Activated T-cell treated with anti-CD3 and anti-CD28 coated beads for 1 hour (primary cell): ENCODE data around the gene TPM1.
A peak's percentile ranks its signal among the peaks of the same experiment; 100 is the strongest.

Experiments
- DNase-seq: peaks from one replicate; pipeline ENCODE4 v3.0.0-alpha.2; 2020; ENCODE audit warnings: low read depth

Gene TPM1

DNA sequence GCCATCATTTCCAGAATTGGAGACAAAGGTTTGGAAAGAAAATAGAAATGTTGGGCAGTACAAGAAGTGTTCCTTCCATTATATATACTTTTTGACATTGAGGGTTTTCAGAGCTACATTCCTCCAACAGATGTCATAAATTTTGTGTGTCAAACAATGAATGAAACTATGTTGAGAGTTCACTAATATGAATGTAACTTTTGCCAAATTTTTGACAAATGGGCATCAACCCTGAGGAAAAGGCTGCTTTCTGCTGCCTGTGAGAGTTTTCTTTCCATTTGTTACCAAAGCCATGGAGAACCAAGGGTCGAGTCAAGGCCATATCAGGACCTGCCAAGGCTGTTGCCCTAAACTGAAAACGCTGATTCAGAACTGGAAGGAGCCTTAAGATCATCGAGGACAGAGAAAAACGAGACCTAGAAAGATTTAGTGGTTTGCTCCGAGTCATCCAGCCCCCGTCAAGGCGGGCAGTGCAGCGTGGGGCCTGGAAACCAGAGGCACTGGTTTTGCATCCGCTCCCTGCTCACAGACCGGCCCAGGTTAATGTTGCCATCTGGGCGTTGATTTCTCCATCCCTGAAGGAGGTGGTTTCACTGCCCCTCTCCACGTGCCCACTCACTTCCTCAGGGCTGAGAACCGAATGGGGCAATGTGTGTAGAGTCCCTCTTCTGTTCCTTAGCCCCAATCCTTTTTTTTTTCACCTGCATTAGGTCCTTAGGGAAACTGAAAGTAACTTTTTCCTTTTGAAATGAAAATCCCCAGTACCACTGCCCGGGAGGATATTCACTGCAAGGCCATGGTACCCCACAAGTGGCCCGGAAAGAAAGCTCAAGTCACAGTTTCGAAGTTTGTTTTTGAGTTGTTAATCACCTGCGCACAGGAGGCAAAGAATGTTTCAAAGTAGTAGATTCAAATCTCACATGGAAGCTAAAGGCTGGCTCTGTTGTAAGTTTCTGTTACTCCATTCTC is 32.8 kb downstream of the TPM1 start:
- no peak for DNase-seq

DNA sequence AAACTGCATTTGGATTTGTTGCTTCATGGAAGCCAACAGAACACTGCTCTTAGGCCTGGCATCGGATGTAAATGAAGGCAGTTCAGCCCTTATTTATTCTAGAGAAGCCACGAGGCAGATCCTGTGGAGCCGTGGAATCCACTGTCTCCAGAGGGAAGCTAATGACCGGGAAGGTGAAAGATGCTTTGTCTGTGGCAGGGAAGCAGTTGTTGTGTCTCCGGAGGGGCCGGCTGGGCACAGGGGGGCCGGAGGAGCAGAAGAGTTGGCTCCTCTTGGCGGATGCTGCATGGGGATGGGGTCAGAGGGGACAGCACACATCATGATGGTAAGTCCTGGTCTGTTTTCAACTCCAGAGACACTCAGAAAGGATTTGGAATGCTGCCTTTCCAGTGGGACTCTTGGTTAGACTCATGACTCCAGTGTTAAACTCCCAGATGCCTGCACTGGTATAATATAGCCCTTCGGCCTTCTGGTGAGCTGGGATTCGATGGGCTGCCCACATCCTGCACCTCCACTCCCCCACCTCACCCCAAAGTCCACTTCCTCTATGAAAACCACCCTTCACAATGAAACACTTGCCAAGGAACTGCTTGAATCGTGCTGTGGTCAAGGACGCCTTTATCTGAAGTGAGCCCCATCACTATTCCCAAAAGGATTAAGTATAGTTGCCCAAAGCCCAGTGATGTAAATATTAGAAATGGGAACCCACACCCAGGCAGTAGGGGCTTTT is 33.6 kb downstream of the TPM1 start:
- DNase-seq, result no peak

- DNase-seq, result no peak
These were observed 34.1 kb downstream of the TPM1 start for GRCh38 chr15:63076714-63077046.

GRCh38 chr15:63077952-63078351 is 35.4 kb downstream of the TPM1 start:
- DNase-seq, result no peak

DNA sequence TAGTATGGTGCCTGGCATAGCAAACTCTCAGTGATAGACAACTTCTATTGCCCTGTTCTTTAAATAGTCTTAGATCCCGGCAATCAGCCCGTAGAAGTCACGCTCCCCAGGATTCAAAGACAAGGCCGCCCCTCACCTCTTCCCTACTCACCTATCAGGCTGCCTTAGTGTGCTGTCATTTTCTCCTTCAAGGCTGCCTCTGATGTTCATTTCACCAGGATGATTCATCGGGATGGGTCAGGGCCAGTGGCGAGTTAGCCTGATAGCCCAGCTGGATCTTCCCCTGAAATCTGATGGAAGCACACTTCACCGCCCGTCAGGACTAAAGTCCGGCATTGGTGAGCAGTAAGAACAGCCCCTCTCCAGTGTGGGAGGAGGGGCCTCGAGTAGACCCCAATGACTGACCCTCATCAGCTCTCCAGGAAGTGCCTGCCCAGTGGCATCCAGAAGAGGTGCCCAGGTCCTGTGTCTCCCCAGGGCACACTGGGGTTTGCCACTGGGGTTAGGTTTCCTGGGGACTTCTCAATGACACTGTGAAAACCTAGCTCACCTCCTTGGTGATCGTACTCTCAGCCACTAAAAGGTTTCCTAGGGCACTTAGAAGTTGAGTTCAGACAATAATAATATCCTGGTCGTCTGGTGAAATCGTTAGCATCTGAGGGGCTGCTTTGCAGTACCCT is 37.5 kb downstream of the TPM1 start:
- no peak for DNase-seq

DNA sequence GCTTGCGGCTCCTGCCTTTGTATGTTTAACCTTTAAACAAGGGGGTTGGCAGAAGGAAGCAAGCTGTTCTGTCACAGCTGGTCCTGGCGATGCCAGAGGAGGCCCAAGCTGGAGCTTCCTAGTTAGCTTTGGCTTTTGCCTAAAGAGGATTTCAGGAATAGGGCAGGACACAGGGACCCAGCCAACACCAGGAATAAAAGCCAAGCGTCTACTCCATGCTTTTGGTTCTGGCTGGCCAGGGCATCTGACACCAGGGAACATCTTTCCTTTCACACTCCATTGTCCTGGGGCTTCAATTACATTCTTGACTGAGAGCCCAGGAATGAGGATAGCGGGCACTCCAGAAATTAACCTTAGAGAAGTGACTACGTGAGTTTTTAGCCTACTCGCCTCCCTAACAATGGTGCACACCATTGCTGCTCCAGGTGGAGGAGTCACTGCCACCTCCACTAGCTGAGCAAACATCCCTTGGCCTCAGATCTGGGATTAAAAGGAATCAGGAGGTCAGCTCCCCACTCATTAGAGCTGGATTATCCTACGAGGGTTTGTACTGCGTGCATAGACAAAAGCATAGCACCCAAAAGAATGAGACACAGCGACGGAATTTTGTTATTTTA is 38.2 kb downstream of the TPM1 start:
- no peak for DNase-seq

DNA sequence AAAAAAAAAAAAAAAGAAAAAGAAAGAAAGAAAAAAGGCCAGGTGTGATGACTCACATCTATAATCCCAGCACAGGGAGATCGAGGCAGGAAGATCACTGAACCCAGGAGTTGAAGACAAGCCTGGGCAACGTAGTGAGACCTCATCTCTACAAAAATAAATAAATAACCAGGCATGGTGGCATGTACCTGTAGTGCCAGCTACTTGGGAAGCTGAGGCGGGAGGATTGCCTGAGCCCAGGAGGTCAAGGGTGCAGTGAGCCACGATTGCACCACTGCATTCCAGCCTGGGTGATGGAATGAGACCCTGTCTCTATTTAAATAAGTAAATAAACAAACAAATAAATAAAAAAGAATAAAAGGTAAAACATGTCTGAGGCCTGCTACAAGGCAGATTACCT is 39.8 kb downstream of the TPM1 start:
- DNase-seq, result no peak

- DNase-seq, result no peak
These were observed 40.5 kb downstream of the TPM1 start for GRCh38 chr15:63083044-63083443.

GRCh38 chr15:63083541-63083940 is 41.0 kb downstream of the TPM1 start:
- no peak for DNase-seq

DNA sequence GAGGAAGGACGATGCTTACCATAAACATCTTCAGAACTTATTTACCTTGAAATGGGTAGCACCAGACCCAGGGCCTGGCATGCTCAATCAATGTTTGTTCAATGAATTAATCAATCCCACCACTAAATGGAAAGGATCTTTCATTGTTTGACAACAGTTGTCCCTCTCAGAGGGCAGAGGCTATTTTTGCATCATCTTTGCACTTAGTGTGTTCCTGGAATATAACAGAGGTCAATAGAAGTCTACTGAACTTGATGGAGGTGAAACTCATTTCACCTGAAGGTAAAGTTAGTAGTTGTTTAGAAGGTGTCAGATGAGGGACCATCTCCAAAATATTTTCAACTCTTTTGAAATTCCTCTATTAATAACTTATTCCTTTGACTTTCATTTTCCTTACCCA is 42.3 kb downstream of the TPM1 start:
- no peak for DNase-seq

DNA sequence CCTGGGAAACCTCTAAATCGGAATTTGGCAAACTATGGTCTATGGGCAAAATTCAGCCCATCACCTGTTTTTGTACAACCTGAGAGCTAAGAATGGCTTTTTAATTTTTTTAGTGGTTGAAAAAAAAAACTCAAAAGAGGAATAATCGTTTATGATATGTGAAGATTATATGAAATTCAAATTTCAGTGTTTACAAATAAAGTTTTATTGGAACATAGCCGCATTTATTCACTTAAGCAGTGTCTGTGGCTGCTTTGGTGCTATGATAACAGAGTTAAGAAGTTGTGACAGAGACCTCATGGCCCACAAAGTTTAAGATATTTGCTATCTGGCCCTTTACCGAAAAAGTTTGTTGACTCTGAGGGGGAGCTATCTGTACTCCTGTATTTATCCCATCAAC is 42.7 kb downstream of the TPM1 start:
- no peak for DNase-seq

- no peak for DNase-seq
These were observed 43.7 kb downstream of the TPM1 start for GRCh38 chr15:63086271-63086670.

DNA sequence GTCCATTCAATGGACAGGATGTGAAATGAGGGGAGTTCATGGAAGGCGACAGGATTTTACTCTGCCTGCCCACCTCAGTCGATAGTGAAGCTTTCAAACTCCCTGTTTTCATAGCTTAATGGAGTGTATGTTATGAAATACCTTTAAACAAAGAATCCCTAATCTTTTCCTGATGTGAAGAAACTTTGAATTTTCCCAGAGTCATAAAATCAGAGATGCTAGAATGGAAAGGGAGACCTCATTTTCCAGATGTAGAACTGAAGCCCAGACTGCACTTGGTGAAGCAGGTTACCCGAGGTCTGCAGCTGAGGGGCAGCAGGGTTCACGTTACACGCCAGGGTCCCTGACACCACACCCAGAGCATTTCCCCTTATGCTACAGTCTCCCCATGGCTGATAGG is 44.4 kb downstream of the TPM1 start:
- no peak for DNase-seq

DNA sequence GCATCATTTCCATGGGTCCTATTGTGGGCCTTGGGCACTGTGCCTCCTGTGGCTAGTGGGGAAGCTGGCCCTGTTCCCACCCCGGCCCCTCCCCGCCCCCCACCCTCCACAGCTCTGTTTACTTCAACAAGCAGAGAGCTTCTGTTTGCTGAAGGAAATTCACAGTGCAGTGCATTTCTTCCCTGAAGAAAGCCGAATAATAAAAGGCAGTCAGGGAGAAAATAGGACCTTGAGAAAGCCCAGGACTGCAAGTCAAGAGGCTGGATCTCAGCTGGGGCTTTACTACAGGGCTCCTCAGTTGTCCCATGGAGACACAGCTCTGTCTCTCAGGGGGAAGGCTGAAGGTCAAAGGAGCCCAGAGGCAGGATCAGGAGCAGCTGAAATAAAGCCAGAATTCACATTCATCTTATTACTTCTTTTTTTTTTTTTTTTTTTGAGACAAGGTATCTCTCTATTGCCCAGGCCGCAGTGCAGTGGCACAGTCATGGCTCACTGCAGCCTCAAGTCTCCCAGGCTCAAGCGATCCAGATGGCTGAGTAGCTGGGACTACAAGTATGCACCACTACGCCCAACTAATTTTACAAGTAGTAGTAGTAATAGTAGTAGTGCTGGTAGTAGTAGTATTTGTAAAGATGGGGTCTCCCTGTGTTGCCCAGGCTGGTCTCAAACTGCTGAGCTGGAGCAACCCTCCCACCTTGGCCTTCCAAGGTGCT is 46.1 kb downstream of the TPM1 start:
- no peak for DNase-seq

DNA sequence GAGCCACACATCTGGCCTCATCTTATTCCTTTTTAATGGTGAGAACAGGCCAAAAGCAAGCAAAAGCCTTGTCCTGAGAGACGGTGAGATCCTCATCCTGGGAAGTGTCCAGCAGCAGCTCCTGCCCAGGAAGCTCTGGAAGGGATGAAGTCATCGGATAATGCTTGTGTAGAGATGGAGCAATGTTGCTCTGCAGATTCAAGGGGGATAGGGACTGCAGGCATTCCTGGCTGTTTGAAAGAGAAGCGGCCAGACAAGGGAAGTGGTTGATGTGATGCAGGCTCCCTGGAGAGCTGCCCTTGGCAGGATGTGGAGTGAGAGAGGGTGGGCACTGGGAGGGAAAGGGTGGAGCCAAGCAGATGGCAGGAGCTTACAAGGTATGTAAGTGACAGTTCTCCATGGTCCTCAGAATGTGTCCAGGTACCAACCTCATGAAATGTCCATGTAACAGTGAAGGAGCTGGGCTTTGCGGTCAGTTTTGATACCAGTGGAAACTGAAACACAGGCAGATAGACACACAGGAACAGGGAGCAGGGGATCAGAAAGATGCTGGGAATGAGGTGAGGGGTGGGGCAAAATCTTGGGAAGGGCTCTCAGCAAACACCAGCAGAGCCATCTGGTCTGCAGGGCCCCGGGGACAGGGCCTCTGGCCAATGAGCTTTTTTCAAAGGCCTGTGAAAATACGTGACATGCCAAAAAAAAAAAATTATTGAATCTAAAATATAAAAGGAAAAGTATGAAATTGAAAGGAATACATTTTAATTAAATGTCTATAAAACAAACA is 46.9 kb downstream of the TPM1 start:
- DNase-seq, result no peak

DNA sequence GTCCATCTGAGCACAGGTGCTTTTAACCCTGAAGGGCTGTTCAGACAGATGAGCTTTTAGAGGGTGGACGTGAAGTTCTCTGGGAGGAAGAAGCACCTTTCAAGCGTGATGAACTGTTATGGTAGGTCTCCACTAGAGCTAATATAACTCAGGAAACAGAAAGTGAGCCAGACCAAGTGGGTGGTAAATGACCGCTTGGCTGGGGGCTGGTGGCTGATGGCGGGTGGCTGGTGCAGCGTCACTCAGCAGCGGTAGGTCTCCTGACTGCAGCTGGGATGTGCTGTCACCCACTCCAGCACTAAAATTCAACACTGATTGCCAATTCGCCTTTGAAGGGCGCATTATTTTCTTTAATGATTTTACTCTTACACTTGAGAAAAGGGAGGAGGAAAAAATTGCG is 47.9 kb downstream of the TPM1 start:
- no peak for DNase-seq

DNA sequence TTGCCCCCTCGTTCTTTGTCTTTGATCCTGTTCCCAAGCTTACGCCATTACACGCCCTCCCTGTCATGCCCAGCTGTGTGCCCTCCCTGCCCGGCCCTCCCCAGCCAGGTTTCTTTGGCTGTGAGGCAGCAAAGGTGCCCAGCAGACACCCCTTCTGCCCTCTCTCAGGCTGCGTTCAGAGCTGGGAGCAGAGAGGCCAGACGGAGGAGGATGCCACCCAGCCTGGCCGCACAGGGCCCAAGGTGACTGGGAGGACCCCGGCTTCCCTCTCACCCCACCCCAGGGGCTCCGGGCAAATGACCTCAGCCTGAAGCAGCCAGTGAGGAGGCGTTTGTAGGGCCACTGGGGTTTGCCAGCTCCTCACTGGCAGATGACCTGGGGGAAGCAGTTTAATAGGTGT is 48.3 kb downstream of the TPM1 start:
- DNase-seq, result no peak

DNA sequence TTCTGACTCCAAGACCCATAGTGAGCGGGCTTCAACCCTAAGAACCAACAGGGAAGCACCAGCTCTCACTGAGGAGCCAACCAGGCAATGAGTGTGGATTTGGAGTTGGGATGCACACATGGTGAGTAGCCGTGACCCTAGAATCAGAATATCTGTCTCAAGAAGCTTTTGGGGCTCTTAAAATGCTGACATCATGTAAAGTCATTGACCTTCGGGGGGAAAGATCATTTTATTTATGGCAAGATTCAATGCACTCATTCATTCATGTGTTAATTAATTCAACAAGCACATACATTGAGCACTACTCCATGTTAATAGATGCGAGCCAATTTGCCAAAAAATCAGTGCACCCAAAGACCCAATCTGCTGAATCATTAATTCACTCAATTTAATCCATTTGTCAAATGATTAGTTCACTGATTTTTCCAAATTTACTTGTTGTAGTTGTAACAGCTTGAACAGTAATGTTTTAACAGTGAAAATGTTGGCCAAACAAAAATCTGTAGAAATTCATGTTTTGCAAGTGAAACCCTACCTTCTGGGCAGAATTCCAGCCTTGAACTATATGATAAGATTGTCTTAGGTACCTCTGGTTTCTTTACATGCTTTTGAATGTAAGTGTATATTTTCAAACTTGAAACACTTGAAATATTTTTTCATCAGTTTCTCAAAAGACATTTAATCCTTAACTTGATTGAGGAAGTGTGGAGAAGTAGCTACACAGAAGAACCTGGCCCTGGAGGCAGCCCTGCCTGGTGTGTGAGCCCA is 49.3 kb downstream of the TPM1 start:
- DNase-seq, result no peak

GRCh38 chr15:63093486-63094205 is 51.1 kb downstream of the TPM1 start:
- peak; percentile 62 for DNase-seq
